Panc1 (cell line): ENCODE measurements around the gene CEACAM16.

ENCODE experiments used
- POLR2AphosphoS5 ChIP-seq: IDR thresholded peaks from 2 replicates; pipeline ENCODE4 v1.6.1; 2012; ENCODE audit warnings: mild to moderate bottlenecking, low read depth, low read length, moderate library complexity
- TF ChIP-seq, protein P1 (sequence below), 2 experiments: IDR thresholded peaks; 2 replicates each; pipeline ENCODE4 v1.6.1; 2011 to 2012; ENCODE audit warnings: low read depth in 2 of 2, control low read depth in 1 of 2, low read length in 1 of 2, mild to moderate bottlenecking in 1 of 2, moderate library complexity in 1 of 2; ENCODE audit not compliant: insufficient read depth in 1 of 2
- TF ChIP-seq, protein P2 (sequence below): fragments of 450-650 bp; IDR thresholded peaks from 2 replicates; pipeline ENCODE4 v1.5.1; 2017; ENCODE audit warnings: mild to moderate bottlenecking

DNA sequence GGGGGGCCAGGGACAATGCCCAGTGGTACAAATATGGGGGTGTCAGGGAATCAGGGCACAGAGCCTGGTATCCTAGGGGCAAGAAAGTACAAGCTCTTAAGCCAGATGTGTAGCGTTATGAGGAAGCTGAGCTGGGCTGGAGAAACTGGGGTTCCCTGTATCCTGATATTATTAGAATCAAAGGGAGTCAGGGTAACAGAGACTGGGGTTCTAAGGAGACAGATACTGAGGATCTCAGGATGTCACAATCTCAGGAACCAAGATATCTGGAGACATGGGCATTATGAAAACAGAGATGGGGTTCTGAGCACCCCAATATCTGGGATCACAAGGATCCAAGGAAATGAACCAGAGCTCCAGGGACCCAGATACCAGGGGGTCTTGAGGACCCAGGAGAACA, 50.3 kb downstream of the CEACAM16 start:
- TF ChIP-seq, protein P1, sequence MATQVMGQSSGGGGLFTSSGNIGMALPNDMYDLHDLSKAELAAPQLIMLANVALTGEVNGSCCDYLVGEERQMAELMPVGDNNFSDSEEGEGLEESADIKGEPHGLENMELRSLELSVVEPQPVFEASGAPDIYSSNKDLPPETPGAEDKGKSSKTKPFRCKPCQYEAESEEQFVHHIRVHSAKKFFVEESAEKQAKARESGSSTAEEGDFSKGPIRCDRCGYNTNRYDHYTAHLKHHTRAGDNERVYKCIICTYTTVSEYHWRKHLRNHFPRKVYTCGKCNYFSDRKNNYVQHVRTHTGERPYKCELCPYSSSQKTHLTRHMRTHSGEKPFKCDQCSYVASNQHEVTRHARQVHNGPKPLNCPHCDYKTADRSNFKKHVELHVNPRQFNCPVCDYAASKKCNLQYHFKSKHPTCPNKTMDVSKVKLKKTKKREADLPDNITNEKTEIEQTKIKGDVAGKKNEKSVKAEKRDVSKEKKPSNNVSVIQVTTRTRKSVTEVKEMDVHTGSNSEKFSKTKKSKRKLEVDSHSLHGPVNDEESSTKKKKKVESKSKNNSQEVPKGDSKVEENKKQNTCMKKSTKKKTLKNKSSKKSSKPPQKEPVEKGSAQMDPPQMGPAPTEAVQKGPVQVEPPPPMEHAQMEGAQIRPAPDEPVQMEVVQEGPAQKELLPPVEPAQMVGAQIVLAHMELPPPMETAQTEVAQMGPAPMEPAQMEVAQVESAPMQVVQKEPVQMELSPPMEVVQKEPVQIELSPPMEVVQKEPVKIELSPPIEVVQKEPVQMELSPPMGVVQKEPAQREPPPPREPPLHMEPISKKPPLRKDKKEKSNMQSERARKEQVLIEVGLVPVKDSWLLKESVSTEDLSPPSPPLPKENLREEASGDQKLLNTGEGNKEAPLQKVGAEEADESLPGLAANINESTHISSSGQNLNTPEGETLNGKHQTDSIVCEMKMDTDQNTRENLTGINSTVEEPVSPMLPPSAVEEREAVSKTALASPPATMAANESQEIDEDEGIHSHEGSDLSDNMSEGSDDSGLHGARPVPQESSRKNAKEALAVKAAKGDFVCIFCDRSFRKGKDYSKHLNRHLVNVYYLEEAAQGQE (IDR thresholded peaks at IDR 0.05; ENCODE audit: insufficient read depth in 1 of 2, low read depth in 2 of 2, low read length in 1 of 2), result no peak
- TF ChIP-seq, protein P2, sequence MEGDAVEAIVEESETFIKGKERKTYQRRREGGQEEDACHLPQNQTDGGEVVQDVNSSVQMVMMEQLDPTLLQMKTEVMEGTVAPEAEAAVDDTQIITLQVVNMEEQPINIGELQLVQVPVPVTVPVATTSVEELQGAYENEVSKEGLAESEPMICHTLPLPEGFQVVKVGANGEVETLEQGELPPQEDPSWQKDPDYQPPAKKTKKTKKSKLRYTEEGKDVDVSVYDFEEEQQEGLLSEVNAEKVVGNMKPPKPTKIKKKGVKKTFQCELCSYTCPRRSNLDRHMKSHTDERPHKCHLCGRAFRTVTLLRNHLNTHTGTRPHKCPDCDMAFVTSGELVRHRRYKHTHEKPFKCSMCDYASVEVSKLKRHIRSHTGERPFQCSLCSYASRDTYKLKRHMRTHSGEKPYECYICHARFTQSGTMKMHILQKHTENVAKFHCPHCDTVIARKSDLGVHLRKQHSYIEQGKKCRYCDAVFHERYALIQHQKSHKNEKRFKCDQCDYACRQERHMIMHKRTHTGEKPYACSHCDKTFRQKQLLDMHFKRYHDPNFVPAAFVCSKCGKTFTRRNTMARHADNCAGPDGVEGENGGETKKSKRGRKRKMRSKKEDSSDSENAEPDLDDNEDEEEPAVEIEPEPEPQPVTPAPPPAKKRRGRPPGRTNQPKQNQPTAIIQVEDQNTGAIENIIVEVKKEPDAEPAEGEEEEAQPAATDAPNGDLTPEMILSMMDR, result no peak
- TF ChIP-seq POLR2AphosphoS5, result no peak
